SK-N-DZ (cell line): ENCODE data around the gene PXDN.
"Not testable (repeated sequence)": the region's sequence is repeated elsewhere in the genome, so short reads cannot be mapped to it uniquely, and the experiment has no call there.

Experiments
- DNase-seq: peaks from one replicate; pipeline ENCODE4 v3.0.0-alpha.2; 2015; ENCODE audit warnings: low spot score

Gene PXDN

DNA sequence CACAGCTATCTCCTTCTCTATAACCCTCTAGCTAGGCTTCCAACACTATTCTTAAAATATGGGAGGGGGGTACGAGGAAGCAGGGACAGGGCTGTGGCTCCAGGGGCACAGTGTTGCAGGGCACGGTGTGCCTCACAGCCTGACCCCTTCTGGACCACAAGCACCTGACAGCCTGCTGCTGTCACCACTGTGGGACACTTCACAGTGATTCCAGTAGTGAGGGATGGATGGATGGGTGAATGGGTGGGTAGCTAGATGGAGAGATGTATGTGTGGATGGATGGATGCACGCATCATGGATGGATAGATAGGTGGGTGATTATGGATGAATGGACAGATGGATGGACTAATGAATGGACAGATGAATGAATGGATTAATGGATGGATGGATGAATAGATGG is 21.6 kb downstream of the PXDN start:
- no peak for DNase-seq

DNA sequence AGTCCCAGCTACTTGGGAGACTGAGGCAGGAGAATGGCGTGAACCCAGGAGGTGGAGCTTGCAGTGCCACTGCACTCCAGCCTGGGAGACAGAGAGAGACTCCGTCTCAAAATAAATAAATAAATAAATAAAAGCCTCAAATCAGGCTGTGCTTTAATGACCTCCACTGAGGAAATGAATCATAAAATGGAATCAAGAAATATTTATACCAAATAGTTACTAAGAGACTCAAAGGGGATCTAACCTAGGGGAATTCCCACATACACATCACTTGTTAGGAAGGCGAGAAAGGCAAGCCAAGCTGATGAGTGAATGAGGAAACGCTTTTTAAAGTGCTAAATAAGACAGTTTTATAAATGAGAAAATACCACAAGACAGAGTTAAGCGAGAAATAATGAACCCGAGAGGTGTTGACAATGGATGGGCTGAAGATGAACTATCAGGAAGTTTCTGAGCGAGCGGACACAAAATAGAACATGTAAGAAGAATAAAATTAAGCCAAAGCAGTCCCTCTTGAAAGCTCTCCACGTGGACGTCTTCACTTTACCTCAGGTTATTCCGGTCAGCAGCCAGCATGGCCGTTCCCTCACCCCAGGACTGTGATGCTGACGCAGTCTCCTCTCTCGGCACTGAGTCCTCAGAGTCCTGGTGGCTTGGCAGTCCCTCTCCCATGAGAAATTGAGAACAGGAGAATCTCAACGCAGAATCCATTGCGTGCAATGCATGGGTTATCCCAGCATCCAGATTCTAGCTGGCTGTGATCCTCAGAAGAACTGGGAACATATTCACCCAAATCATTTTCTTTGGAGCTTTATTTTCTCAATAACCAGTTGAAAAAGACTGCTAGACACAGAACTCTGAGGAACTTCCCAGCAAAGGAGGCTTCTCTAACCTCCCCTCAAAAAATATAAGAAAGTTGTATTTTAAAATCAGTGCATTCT is 22.3 kb downstream of the PXDN start:
- DNase-seq: no peak

DNA sequence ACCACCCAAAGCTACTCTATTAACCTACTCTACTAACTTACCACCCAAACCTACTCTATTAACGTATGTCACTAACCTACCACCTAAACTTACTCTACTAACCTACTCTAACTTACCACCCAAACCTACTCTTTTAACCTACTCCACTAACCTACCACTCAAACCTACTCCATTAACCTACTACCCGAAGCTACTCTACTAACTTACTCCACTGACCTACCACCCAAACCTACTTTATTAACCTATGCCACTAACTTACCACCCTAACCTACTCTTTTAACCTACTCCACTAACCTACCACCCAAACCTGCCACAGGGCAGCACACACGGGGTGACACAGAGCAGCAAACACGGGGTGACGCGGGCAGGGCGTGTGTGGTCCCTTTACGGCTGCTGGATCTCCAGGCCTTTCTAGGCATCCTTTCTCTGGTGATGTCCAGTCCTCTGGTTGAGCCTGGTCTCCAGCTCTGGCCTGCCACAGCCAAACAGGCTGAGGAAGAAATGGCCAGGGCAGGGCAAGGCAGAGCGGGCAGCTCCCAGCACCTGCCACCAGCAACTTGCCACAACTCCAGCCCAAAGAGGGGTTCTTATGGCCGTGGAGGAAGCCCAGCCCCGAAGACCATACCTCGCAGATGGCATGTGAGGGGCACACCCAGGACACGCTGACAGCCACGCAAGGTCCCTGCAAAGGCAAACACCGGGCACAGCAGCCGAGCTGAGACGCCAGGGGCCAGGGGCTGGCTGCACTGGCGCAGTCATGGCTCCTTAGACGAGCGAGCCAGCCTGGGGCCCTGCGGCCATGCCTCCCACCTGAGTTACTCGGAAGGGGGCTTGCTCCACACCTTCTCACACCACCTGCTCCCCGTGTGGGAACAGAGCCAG is 25.7 kb downstream of the PXDN start:
- no peak for DNase-seq

DNA sequence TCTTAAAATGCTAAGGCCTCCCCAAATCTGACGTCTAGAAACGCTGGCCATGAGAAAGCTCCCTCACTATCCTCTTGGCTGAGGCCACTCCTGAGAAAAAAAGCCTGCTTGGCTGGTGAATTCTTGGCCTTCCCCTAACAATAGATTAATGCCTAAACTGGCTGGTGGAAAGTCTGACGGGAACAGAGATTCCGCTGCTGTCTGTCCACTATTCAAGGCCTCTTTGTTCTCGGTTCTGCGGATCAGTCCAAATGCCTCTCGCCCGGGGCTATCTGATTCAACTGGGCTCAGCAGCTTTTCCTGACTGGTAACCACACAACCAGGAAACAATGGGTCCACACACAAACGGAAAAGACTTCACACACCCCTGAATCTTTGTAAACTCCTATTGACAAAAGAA is 27.2 kb downstream of the PXDN start:
- DNase-seq: no peak

DNA sequence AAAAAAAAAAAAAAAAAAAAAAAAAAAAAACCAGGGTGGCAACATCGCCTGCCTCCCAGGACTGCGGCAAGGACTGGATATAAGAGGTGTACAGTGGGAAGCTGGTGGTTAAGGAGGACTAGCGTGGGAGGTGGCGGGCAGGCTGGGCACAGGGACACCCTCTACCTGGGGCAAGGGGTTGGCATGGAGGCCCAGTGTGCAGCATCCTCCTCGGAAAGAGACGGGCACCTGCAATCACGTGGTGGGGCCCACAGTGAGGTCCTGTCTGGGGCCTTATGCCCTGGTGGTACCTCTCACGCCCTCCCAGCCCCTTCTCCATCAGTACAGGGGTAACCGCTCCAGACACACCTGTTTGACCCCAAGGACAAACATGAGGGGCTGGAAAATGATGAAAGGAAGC is 27.9 kb downstream of the PXDN start:
- DNase-seq: no peak

DNA sequence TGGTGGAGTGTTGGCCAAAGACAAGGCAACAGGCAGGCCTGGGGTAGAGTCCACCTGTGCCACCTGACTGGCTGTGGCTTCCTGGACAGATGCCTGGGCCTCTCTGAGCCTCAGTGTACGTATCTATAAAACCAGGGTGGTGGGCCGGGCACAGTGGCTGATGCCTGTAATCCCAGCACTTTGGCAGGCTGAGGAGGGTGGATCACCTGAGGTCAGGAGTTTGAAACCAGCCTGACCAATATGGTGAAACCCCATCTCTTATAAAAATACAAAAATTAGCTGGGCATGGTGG is 28.4 kb downstream of the PXDN start:
- DNase-seq: not testable (repeated sequence)

DNA sequence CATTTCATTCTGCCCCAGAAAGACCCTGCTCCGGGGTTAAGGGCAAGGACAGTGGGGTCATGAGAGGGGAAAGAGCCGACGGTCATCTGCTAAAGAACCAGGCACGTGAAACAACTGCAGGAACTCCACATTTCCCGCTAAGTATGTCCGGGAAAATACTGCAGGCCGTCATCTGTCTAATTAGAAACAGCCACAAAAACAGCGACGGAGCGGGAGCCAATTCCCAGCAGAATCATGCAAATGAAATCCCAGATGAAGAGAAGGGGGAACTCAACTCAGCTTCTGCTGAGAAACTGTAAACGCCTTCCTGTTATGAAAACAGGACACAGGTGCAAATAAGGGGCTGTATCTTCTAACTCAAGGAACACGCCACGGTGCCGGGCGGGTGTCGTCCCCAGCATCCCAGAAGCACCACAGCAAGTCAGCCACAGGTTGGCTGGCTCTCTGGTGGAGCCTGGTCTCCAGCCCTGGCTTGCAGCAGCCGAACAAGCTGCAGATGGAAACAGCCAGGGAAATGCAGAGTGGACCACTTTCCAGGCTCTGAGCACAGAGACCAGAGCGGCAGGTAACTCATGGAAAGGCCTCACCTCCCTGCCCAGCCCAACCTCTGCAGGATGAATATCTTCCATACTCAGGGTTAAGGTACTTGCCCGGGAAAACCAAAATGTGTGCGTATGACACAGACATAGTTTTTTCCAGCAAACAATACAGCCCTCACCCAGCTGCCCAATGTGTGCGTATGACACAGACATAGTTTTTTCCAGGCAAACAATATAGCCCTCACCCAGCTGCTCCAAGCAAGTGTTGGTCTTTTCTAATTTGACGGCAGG is 28.9 kb downstream of the PXDN start:
- peak; percentile 71 for DNase-seq

DNA sequence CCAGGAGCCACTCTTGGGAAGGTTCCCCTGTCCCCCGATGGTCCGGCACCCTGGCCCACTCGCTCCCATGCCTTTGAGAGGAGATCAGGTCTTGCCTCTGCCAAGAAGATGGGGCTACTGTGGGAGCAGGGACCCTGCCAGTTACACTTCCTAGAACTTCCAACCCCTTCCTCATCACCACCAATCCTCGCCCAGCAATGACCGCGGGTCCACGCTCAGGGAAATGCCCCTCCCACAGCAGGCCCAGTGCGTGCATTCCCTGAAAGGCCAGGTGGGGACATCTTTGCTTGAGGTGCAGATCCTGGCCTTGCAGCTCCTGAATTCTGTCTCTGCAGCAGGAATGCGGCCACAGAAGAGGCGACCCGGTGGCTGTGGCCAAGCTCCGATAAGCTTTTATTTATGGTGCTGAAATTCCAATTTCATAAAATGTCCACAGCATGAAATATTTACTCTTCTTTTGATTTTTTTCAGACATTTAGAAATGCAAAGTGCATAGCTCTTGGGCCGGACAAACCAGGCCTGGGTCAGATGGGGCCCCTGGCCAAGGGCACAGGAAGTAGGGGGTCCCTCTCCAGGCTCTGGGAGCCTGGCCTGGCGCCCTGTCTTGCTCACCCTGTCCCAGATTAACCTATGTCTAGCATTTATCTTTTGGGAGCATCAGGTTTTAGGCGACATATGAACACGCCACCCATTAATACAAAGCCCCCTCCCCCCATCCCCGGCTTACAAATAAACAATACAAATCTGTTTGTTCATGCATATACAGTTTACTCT is 29.8 kb downstream of the PXDN start:
- DNase-seq: no peak

DNA sequence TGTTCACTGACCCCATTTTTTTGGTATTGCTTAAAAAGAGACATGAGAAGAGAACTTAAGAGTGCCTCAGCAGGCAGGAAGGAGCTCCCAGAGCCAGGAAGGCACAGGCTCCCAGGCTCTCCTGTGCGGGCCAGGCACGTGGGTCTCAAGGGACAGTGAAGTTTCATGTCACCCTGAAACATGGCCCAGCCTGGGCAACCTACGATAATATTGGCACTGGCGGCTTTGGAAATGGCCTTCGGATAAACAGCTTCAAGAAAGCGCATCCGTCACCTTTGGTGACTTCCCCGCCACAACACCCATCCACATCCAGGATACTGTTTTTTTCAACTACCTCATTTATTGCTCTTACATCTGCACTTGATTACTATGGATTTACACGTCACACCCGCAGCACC is 30.5 kb downstream of the PXDN start:
- DNase-seq: no peak

DNA sequence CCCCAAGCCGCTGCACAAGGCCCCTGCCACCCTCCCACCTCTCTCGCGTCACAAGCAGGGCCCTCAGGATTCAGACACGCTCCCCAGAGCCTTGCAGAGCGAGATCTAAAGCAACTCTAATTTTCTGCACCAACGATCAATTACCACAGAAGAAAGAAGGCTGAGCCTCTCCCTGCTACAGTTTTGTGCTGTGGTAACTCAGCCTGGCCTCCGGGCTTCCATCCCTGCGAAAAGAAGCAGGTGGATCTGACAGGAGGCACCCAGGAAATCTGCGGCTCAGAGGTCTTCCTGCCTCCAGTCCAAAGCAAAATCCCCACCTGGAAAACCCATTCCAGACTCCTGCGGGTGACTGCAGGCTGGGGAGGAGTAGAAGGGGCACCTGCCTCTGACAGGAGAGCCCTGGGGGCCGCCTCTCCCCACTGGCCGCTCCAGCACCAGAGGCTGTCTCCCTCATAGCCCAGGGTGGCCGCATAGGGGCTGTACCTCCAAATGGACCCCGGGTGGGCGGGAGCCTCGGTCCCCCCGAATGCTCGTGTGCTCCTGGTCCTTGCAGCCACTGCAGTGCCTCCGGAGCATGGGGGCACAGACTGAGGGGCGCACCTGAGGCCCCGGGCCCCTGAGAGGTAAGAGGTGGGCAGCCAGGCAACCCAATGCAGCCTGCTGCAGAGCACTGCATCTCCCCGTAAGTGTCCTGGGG is 31.0 kb downstream of the PXDN start:
- DNase-seq: no peak

DNA sequence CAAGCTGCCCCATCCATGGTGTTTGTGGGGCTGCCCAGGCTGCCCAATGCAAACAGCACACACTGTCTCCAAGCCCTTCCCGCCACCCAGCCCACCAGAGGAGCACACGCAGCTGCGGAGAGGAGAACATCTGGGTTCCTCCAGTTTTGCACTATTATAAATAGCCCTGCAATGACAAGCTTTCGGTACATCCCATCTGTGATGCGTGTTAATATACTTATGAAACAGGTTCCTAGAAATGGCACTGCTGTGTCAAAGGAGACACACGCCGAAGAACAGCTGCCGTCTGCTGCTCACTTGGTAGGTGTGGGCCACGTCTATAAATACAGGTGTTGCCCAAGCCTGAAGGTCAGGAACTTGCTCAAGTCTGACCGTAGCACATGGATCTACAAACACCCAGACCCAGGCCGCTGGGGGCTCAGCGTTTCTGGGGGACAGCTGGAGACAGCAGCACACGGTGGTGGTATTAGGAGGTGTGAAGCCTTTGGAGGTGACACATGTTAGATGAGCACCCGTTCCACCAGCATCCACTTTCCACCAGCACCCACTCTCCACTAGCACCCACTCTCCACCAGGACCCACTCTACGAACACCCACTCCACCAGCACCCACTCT is 34.3 kb downstream of the PXDN start:
- DNase-seq: no peak

DNA sequence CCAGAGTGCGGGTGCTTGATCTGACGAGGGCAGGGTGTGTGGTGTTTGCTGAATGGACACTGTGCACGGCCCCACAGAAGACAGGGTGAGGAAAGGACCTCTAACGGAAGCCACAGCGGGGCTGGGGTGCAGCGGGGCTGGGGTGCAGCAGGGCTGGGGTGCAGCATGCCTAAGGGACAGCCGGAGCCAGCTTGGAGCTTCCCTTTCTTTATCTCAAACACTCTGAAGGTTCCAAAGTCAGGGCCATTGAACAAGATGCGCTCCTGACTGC is 35.0 kb downstream of the PXDN start:
- no peak for DNase-seq

DNA sequence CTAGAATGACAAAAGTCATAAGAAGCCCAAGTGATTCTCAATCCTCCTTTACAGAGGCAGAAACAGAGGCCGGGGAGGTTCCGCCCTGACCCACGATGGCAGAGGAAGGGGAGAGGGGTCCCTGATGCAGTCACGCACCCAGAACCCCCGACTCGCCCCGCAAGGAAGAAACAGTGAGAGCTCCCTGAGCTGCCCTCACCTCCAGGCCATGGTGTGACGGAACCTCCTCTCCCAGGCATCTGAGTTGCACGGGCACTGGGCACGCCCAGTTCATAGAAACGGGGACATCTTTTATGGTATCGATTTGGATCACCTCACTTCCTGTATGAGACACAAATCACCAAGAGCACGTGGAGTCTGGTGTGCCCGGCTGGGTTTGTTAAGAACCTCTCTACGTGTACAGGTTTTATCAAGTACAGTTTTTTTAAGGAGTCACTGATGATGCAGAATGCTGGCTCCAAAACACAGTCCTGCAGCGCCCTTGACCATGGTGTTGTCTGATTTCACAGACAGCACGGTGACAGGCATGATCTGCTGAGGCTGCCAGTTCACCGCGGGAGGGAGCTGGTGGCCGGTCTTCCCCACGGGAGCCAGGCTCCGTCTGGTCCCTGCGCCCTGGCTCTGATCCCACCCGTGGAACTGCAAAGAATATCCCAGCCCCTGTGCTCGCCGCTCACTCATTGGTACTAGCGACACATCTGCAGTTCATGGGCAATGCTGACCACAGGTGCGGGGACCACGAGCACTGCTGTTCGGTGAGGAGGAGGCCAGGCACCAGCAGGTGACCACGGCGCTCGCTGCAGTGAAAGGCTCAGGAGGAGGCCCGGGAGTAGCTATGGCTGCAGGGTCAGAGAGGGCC is 35.6 kb downstream of the PXDN start:
- no peak for DNase-seq

DNA sequence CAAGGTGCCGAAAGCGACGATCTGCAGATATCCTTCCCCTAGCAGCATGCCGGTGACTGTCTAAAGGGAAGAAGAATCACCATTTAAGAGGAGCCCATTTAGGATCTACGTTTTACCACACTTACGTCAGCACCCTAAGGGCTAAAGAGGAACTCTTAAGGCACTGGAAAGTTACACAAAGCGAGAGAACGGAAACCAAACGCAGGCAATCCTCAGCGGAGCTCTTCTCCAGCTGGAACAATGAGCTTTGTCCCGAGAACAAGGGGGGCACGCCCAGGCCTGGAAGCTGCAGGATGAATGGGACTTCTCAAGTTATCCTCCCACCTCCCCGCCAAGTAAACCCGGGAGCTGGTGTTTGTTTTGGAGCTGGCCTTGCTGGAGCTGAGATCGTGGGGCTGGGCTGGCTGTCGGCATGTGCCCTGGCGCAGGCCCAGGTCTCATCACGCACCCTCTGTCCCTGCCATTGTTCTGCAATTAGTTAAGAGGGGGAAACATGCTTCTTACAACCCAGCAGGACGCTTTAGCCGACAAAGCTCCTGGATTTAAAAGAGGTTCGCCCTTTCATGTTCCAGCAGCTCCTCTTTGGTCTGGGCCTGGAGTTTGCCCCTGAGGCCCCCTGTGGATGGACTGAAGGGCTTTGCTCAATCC is 36.4 kb downstream of the PXDN start:
- DNase-seq: no peak

DNA sequence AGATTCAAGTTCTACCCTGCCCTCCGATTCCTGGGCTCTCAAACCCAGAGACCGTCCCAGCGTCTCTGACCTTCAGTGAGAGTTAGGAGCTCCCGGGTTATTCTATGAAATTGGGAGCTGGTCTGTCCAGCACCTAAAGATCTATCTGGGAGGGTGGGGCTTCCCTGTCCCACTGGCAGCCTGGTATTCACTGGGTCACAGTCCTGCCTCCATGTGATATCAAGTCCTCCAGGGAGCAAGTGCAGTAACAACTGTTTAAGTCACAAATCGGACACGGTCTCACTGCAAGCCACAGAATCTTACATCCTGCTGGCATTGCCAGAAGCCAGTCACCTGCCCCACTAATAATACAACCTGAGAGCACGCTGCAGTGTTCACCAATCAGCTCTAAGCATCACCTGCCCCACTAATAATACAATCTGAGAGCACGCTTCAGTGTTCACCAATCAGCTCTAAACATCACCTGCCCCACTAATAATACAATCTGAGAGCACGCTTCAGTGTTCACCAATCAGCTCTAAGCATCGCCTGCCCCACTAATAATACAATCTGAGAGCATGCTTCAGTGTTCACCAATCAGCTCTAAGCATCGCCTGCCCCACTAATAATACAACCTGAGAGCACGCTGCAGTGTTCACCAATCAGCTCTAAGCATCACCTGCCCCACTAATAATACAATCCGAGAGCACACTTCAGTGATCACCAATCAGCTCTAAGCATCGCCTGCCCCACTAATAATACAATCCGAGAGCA is 38.0 kb downstream of the PXDN start:
- DNase-seq: not testable (repeated sequence)

DNA sequence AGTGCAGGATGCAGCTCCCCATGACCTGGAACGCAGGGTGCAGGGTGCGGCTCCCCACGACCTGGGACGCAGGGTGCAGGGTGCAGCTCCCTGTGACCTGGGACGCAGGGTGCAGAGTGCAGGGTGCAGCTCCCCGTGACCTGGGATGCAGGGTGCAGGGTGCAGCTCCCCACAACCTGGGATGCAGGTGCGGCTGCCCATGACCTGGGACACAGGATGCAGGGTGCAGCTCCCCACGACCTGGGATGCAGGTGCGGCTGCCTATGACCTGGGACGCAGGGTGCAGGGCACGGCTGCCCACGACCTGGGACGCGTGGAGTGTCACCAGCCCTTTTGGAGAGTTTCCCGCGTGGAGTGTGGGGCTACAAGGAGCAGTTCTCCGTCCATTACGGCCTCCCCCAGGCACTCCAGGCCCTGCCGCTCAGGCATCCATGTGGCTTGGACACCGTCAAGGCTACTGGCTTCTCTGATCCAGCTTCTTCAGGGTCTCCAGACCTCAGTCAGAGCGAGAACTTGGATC is 38.7 kb downstream of the PXDN start:
- no peak for DNase-seq

DNA sequence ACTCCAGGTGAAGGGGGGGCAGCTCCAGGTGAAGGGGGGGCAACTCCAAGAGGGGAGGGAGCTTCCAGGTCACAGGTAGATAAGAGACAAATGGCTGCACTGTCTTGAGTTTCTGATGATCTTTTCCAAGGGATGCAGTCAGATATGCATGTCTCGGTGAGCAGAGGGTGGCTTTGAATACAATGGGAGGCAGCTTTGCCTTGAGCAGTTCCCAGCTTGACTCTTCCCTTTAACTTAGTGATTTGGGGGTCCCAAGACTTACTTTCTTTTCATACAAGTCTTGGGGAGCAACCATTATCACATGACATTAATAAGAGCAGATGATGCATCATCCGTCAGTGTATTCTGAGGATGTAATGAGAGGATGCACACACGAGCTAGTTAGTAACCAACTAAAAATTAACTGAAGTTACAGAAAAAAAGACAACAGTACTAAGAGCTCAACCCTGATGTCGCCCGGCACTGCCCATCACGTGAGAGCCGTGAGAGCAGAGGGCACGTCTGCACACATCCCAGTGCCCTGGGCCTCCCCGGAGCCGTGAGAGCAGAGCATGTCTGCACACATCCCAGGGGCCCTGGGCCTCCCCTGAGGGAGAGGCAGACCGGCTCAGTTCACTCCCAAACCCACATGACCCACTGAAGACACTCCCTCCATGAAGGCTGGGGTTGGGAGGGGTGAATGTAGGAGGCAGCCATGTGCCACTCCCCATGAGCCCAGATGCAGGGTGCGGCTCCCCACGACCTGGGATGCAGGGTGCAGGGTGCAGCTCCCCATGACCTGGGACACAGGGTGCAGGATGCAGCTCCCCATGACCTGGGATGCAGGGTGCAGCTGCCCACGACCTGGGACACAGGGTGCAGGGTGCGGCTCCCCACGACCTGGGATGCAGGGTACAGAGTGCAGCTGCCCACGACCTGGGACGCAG is 39.4 kb downstream of the PXDN start:
- DNase-seq: no peak
